ENCODE results near the gene ZNF273.

- TF ChIP-seq CTCF (IDR thresholded peaks at IDR 0.05 in 8 of 11, conservative IDR thresholded peaks at IDR 0.05 in 3 of 11) (no peak), POLR2A (IDR thresholded peaks at IDR 0.05) (no peak)
These were observed 17.4 kb upstream of the ZNF273 start for GRCh38 chr7:64885520-64886240.

Data from spleen (tissue), 7 donors.